Lower leg skin (tissue), 4 donors: Measurements from ENCODE around the gene ITGB5. TPM values are rescaled to one million over a fixed set of nuclear protein-coding genes. Genes with fewer than 3 reads are reported as not detected.

Source experiments
- DNase-seq, 2 donors: peaks; one replicate each; pipeline ENCODE4 v3.0.0-alpha.2; 2019; ENCODE audit warnings: low spot score in 2 of 2
- H3K4me3 ChIP-seq: fragments of 200-600 bp; sonication (generic); 2 replicates; pipeline ENCODE4 v1.5.1; 2017; ENCODE audit warnings: mild to moderate bottlenecking, low read depth; ENCODE audit not compliant: poor library complexity, severe bottlenecking
- POLR2A ChIP-seq, 2 donors: fragments of 450-650 bp; IDR thresholded peaks; one replicate each; pipeline ENCODE4 v1.6.1; 2016 to 2017; ENCODE audit warnings: antibody characterized with exemption in 2 of 2, mild to moderate bottlenecking in 1 of 2, moderate library complexity in 1 of 2
- WGBS, 2 donors: methylation state at CpG; one replicate each; pipeline ENCODE4 v1.1.5; 2018; 5-methylcytosine and 5-hydroxymethylcytosine counted together
- intact Hi-C: fragments of 100-400 bp; cut with DNase I; formaldehyde crosslinking; loops from one replicate; pipeline ENCODE4 v1.15.0; 2023; ENCODE audit warnings: low total_unique reads
- total RNA-seq, 4 donors: library from RNA; depleted of rRNA; stranded (reverse); fragments of >200 nt; gene quantifications; one replicate each; pipeline ENCODE4 v1.1.0, GENCODE V29; 2016
- TF ChIP-seq, protein P1 (sequence below), 3 donors: fragments of 450-650 bp; IDR thresholded peaks; one replicate each; pipeline ENCODE4 v1.5.1; 2016; ENCODE audit warnings: antibody characterized with exemption in 3 of 3, mild to moderate bottlenecking in 3 of 3, moderate library complexity in 2 of 3

ITGB5 gene
- total RNA-seq, 4 donors from 2014 or later = 210 to 414 (median 286) TPM

GRCh38 chr3:124812291-124813265 is 74.6 kb downstream of the ITGB5 start:
- peak; percentile 76 to 90 for DNase-seq
- intact Hi-C loops = no loop called here
- no peak overlapping the region for H3K4me3 ChIP-seq
- WGBS, 2 donors = 31 to 32% methylated on average over 15 of the region's 15 CpGs
- TF ChIP-seq, protein P1, sequence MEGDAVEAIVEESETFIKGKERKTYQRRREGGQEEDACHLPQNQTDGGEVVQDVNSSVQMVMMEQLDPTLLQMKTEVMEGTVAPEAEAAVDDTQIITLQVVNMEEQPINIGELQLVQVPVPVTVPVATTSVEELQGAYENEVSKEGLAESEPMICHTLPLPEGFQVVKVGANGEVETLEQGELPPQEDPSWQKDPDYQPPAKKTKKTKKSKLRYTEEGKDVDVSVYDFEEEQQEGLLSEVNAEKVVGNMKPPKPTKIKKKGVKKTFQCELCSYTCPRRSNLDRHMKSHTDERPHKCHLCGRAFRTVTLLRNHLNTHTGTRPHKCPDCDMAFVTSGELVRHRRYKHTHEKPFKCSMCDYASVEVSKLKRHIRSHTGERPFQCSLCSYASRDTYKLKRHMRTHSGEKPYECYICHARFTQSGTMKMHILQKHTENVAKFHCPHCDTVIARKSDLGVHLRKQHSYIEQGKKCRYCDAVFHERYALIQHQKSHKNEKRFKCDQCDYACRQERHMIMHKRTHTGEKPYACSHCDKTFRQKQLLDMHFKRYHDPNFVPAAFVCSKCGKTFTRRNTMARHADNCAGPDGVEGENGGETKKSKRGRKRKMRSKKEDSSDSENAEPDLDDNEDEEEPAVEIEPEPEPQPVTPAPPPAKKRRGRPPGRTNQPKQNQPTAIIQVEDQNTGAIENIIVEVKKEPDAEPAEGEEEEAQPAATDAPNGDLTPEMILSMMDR (IDR thresholded peaks at IDR 0.05) = no peak

DNA sequence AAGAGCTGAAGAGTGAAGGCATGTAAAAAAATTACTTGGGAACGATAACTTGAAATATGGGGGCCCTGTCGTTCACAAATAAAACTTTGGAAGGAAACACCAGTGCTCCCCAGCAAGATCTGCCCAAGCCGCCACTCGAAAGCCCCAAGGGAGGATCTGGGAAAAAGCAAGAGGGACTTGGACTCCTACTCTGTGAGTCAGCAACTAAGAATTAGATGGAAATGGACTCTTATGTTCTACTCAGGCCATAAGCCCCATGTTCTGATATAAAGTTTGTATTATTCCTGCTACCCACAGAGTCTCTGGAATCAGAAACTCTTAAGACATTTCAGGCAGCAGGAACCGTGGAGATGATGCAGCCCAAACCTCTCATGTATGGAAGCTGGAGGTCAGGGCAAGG is 75.7 kb downstream of the ITGB5 start:
- 34 to 42% methylated on average over 5 of the region's 5 CpGs for WGBS, 2 donors
- intact Hi-C loops = no loop called here
- peak in 1 of 2 donors; percentile 83 for DNase-seq
- no peak overlapping the region for H3K4me3 ChIP-seq
- TF ChIP-seq POLR2A (IDR thresholded peaks at IDR 0.05) = no peak
- TF ChIP-seq, protein P1 (IDR thresholded peaks at IDR 0.05) = no peak

DNA sequence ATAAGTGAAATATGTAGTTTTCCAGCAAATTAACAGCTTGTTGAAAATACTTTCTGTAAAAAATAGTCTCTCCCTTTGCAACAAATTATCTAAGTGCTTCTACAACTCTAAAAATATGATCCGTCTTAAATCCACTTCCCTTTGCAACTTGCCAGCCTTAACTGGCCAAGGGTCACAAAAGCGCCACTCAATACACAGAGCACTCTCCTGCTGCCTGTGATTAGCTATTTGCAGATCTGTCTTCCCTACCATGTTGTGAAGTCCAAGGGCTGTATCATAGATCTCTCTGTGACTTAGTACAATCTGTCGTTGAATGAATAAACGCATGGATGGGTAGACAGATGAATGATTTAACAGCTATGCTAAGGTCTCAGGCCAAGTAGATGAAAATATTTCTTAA is 76.2 kb downstream of the ITGB5 start:
- H3K4me3 ChIP-seq = no peak overlapping the region
- 56 to 57% methylated on average over 4 of the region's 4 CpGs for WGBS, 2 donors
- intact Hi-C loops = no loop called here
- TF ChIP-seq POLR2A (IDR thresholded peaks at IDR 0.05) = no peak
- TF ChIP-seq, protein P1 (IDR thresholded peaks at IDR 0.05) = no peak
- DNase-seq = no peak

GRCh38 chr3:124809039-124809438 is 78.1 kb downstream of the ITGB5 start:
- intact Hi-C loops = no loop called here
- WGBS, 2 donors = 32 to 49% methylated on average over 3 of the region's 3 CpGs
- TF ChIP-seq, protein P1 (IDR thresholded peaks at IDR 0.05) = no peak
- TF ChIP-seq POLR2A (IDR thresholded peaks at IDR 0.05) = no peak
- H3K4me3 ChIP-seq = no peak overlapping the region
- no peak for DNase-seq

GRCh38 chr3:124805671-124806070 is 81.5 kb downstream of the ITGB5 start:
- intact Hi-C loops = no loop called here
- H3K4me3 ChIP-seq = no peak overlapping the region
- DNase-seq = no peak
- TF ChIP-seq POLR2A (IDR thresholded peaks at IDR 0.05) = no peak
- TF ChIP-seq, protein P1 (IDR thresholded peaks at IDR 0.05) = no peak
- 91 to 92% methylated on average over 4 of the region's 4 CpGs for WGBS, 2 donors
